NCI-H82 treated with DMSO at 0.1 percent for 48 hours (cell line): ENCODE measurements around the gene ZFP30.
"Not testable (repeated sequence)": the region's sequence is repeated elsewhere in the genome, so short reads cannot be mapped to it uniquely, and the experiment has no call there.

ENCODE experiments used
- DNase-seq: peaks from one replicate; lab custom pipeline; 2025; ENCODE audit not compliant: unreplicated experiment; lab: John Stamatoyannopoulos, UW

ZFP30 gene

DNA sequence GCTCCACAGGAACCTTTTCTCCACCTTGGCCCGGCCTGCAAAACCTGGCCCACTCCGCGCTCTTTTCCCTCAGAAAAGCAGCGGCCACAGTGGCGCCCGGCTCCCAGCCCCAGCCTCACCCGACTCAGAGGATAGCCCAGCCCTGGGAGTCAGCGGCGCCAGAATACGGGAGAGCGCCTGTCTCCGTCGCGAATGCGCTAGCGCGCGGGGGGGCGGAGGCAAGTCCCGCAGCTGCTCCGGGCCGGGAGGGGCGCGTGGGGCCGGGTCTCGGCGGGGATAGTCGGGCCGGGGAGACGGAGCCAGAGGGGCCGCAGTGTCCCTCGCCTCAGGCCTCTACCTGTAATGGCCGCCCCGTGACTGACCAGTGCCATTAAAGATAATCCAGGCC lies at the start of gene ZFP30:
Gene ZFP30 (minus strand): TSS at position 165 of the 388 bp plus-strand sequence. CDS start 7,643 bp downstream, outside the sequence.
- DNase-seq, result peak; percentile 84

DNA sequence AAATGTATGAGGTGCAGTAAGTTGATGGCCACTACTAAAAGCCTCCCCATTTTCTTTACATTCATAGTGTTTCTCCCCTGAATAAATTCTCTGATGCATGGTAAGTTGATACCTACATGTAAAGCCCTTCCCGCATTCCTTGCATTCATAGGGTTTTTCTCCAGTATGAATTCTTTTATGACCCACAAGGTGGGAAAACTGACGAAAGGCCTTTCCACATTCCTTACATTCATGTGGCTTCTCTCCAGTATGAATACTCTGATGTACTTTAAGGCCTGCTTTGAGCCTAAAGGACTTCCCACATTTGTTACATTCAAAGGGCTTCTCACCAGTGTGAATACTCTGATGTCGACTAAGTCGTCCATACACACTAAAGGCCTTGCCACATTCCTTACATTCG lies 43.8 kb upstream of the ZFP30 start:
- DNase-seq, result no peak

DNA sequence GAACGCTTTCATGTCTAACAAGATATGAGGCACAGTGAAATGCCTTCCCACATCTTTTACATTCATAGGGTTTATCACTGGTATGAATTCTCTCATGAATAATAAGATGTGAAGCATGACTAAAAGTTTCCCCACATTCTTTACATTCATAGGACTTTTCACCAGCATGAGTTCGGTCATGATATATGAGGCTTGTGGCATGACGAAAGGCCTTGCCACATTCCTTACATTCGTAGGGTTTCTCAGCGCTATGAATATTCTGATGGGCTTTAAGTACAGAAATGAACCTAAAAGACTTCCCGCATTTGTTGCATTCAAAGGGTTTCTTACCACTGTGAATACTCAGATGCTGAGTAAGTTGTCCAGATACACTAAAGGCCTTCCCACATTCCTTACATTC lies 43.0 kb upstream of the ZFP30 start:
- DNase-seq, result no peak

DNA sequence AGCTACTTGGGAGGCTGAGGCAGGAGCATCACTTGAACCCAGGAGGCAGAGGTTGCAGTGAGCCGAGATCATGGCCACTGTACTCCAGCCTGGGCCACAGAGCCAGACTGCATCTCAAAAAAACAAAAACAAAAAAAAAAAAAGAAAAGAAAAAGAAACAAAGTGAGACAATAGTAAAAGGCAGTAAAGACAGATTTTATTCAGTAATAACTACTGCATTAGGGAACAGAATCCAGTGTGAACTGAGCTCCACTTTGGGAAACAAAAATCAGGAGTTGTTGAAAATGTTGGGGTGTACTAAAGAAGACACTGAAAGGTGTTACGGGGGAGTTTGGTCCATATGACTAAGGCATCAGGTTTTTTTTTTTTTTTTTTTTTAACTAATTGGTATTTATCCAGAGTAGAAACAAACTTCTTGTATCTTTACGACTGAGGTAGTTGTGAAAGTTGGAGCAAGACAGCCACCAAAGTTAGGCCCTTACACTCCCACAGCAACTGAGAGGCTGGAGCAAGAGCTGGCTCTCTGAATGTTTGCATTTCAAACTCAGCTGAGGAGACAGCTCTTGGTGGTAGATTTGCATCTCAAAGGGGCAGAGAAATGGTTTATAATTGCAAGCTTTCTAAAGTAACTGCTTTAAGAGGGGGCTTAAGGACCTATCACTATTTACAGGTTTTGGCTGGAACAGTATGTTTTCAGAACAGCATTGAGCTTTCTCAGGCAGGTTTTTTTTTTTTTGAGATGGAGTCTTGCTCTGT lies 40.1 kb upstream of the ZFP30 start:
- DNase-seq, result no peak

DNA sequence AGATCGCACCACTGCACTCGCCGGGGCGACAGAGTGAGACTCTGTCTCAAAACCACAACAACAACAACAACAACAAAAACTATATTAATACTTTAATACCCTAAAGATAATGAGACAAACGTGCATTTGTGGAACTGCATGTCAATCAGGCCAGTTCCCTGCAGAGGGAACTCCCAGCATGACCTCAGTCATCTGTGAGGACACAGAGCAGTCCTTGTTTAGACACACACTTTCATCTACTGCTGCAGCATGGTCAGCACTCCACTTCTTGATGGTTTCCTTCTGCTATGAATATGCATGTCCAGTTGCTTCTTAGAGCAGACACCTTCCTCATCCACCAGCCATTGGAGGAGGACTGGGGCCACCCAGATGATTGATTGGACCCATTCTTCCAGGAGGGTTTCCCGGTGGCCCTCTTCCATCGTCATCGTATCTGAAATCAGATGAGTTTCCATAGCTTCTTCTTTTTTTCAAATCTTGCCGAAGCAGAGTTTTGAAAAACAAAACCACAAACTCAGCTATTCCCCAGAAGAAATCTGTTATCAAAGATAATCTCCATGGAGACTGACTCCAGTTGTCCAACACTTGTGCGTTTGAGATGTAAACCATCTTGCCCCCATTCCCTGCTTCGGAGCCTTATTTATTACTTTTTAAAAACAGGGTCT lies 37.8 kb upstream of the ZFP30 start:
- no peak for DNase-seq

DNA sequence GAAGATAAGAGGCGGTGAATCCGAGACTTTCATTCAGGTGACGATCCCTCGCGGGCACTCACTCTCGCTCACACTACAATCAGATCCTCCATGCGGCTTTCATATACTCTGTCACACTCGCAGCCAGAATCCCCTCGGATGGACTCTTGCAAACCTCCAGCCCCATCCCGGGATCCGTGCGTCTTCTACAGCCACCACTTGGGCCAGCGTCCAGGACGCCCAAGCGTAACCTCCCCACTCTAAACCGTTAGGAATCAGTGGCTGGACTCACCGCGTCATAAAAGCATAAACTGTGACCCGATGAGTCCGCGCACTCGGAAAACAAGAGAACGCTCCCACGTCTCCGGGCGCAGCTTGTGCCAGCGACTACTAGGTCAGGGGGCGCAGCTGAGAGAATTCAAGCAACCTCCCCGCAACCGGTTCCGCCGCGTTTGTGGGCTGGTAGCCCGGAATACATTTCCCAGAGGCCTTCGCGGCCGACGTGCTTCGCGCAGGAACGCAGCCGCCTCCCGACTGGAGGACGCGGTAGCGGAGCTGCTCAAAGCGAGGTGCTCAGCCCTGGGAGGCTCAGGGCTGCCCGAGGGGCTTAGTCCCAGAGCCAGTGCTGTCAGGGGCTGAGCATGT lies 36.7 kb upstream of the ZFP30 start:
- peak; percentile 73 for DNase-seq

DNA sequence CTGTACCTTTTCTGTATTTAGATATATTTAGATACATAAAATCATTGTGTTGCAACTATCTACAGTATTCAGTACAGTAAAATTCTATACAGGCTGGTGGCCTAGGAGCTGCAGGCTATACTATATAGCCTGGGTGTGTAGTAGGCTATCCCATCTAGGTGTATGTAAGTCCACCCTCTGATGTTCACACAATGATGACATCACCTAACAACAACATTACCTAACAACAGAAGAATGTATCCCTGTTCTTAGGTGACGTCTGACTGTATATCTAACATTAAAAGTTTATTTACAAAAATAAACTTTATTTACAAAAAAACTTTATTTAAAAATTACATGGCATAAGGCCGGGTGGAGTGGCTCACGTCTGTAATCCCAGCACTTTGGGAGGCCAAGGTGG lies 28.3 kb upstream of the ZFP30 start:
- no peak for DNase-seq

DNA sequence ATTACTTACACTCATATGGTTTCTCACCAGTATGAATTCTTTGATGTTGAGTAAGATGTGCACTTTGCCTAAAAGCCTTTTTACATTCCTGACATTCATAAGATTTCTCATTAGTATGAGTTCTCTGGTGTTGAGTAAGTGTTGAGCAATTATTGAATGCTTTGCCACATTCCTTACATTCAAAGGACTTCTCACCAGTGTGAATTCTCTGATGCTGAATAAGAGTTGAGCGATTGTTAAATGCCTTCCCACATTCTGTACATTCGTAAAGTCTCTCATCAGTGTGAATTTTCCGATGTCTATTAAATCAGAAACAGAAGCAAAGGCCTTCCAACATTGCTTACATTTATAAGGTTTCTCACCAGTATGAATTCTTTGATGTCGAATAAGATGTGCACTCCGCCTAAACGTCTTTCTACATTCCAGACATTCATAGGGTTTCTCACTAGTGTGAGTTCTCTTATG lies 14.2 kb upstream of the ZFP30 start:
- no peak for DNase-seq

DNA sequence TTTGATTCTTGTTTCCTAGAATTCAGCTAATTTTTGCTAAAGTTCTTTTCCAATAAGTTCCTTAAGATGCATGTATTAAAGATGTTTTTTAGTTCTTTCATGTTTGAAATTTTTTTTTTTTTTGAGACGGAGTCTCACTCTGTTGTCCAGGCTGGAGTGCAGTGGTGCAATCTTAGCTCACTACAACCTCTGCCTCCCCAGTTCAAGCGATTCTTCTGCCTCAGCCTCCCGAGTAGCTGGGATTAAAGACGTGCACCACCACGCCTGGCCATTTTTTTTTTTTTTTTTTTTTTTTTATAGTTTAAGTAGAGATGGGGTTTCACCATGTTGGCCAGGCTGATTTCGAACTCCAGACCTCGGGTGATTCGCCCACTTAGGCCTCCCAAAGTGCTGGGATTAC lies 1.9 kb upstream of the ZFP30 start:
- not testable (repeated sequence) for DNase-seq

DNA sequence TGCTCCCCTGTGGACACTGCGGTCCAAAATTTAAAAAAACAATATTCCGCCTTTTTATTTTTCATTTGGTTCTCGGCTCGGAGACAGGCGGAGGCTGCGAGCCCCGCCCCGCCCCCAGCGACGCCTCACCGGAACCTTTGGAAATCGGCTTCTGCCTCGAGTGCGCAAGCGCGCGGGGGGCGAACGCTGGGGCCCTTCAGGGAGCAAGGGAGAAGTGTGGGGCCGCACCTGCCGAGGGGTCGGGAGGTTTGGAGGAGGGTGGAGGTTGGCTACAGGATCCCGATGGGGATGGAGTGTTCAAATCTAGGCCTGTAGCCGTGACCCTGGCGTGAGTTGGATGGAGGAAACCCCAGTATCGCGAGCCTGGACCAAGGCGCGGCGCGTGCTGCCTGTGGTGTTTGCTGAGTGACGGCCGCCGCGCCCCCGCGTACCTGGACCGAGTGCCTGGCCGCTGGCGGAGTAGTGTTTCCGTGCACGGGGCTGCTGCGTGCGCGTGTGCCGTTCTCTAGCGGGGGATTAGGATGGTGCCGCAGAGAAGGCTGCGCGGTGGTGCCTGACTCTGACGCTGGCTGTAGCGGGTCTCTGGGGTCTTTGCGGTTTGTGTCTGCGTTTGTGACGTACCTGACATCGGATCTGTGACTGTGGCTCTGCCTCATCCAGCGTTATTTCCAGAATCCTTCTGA lies 565 bp upstream of the ZFP30 start:
- DNase-seq, result peak; percentile 78

DNA sequence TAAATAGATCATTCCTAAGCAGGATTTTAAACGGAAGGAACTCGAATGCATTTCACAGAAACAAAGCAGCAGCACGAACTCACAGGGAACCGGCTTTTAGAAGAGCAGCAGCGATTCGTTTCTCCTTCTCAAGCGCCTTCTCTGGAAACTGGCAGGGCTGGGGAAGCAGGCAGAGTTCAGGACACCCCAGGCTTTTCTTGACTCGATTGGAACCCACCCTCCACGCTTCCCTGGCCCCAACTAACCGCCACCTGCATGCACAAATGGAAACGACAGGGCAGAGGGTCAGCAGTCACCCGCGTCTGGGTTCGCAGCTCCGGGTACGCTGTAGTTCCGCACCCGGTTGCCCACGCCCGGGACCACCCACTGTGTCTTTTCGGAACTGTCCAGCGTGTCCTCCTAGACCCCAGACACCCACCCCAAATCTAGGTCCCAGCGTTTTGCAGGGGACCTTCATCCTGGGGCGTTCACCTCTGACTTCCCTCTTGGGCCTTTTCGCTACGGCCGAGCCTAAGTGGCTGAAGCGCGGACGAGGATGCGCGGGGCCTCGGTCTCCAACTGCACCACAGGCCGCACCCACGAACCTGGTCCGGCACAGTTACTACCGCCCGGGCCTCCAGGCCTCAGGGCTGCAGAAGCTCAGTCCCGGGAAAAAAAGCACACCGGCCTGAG lies 500 bp downstream of the ZFP30 start:
- peak; percentile 41 for DNase-seq

DNA sequence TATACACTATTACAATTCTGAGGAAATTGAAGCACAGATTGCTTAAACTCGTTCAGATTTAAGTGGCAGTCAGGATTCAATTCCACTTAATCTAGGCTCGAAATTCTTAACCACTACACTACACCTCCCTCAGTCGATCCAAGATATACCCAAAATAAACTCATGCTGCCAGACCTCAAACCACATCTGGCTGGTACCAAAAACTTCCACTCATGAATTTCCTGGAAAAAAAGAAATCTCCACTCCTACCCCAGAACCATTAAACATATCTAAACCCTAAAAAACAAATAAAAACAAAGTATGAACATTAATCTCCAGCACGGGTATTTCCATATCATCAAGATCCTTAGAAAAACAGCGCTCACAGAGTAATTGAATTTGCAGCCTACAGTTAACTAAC lies 1.1 kb downstream of the ZFP30 start:
- no peak for DNase-seq

DNA sequence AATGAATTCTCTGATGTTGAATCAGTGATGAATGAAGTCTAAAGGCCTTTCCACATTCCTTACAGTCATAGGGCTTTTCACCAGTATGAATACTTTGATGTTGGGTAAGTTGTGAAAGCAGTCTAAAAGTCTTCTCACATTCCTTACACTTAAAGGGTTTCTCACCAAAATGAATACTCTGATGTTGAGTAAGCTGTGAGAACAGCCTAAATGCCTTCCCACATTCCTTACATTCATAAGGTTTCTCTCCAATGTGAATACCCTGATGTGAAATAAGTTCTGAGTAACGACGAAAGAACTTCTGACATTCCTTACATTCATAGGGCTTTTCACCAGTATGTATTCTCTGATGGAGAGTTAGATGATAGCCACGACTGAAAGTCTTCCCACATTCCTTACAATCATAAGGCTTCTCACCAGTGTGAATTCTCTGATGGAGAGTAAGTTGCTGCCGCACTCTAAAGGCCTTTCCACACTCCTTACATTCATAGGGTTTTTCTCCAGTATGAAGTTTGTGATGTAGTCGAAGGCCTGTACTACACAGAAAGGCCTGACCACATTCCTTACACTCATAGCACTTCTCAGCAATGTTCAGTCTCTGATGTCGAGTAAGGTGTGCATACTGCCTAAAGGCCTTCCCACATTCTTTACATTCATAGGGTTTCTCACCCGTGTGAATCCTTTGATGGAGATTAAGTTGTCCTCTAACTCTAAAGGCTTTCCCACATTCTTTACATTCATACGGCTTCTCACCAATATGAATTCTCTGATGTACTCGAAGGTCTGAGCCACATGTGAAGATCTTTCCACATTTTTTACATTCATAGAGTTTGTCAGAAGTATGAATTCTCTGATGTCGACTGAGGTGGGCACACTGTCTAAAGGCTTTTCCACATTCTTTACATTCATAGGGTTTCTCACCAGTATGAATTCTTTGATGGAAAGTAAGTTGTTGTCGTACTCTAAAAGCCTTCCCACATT lies 19.9 kb downstream of the ZFP30 start:
- DNase-seq, result no peak

DNA sequence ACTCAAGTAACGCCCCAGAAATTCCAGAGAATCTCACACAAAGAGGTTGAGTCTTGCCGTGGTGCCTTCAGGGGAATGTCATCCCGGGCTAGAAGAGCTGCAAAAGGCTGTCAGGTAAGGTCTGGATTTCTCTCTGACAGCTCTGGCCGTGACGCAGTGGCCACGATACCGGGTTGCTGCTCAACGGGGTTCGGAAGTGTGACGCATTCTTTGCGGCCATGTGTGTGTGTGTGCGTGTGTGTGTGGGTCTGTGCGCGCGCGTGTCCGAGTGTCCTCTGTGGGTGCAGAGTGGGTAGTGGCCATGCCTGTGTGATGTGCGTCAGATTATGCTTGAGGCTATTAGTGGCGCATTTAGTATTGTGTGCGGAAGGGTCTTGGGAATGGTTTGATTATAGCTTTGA lies 60.3 kb downstream of the ZFP30 start:
- DNase-seq, result no peak

DNA sequence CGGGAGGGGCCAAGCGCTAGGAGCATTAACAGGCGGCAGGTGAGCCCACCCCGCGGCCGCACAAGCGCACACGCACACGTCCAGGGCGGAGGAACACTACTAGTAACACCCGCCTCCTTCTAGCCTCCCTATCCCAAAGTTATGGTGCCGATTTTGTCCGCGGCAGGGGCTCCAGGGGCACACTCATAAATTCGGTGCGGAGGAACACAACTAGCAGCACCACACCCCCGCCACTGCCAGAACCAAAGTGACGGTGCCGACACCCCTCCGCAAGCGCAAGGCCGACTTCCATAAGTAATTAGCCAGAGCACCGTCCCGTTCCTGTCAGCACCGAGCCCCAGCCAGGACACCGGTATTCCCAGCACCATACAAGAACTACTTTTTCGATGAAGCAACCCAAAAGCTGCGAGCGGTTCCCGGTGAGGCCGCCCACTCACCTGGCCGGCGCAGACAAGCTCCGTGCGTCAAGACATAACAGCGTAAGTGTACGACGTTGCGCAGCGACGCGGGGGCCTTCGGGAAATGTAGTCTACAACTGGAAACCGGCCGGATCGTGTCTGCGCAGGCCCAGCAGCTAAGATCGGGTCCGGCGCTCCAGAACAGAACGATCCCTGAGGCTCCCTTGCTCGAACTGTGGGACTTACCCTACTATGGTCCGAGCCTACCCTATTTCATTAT lies 60.8 kb downstream of the ZFP30 start, which contains the start of the genes ZNF540 and ZNF571:
Gene ZNF540 (plus strand): TSS at position 573 of the 678 bp plus-strand sequence. CDS start 3,572 bp downstream, outside the sequence.
Gene ZNF571 (minus strand): TSS at position 489 of the 678 bp plus-strand sequence. CDS start 8,116 bp downstream, outside the sequence.
- peak; percentile 85 for DNase-seq

DNA sequence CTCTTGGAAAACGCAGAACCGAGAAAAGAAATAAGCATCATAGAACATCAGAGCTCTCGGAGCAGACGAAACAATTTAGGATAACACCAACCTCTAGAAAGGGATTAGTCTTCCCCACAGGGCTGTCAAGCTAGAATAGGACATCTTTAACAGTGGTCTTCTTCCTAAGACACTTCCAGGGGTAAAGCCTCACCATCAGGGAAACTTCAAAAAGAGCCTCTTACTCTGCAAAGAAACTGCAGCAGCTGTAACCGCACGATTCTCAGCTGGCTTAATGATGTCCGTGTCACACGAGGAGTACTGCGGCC lies 61.3 kb downstream of the ZFP30 start:
- DNase-seq, result no peak

DNA sequence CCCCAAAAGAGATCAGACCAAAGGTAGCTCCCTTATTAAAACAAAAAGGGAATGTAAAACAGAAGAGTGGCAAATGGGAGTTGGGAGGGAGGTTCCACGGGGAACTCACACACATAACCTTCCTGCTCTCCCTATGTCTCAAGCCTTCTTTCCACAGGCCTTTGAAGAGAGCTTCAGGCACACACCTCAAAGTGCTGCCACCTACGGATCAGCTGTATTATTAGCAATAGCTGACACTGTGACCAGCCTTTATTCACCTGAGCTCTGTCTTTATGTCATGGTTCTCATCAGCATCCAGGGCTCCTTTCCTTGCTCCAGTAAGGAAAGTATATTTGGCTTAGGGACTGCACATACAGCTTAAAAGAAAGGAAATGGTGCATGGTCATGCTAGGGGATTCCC lies 71.9 kb downstream of the ZFP30 start:
- DNase-seq, result no peak

DNA sequence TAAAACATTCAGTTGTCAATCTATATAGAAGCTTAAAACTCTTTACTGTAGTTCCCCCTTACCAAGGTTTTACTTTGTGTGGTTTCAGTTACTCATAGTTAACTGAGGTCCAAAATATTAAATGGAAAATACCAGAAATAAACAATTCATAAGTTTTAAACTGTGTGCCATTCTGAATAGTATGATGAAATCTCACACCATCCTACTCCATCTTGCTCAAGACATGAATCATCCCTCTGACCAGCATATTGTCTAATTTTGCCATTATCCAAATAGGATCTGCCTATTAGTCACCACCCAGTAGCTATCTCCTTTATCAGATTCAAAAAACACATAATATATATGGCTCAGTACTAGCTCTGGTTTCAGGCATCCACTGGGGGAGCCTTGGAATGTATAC lies 83.1 kb downstream of the ZFP30 start:
- no peak for DNase-seq

DNA sequence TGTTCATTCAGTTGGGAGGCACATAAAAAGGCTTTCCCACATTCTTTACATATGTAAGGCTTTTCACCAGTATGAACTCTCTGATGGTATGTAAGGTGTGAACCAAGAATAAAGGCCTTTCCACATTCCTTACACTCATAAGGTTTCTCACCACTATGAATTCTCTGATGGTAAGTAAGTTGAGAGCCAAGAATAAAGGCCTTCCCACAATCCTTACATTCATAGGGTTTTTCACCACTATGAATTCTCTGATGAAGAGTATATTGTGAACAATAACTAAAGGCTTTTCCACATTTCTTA lies 89.9 kb downstream of the ZFP30 start:
- DNase-seq, result no peak
